K562 treated with DMSO at 1 percent for 12 hours (cell line): ENCODE measurements around the gene TRIM10. TPM values are rescaled to one million over a fixed set of nuclear protein-coding genes. Genes with fewer than 3 reads are reported as not detected.

Experiments used
- total RNA-seq: library from RNA; unstranded; fragments of 300-600 nt; gene quantifications from 2 replicates; pipeline ENCODE4 v1.2.3, GENCODE V29; 2022; ENCODE audit not compliant: insufficient read depth

The TRIM10 gene, protein sequence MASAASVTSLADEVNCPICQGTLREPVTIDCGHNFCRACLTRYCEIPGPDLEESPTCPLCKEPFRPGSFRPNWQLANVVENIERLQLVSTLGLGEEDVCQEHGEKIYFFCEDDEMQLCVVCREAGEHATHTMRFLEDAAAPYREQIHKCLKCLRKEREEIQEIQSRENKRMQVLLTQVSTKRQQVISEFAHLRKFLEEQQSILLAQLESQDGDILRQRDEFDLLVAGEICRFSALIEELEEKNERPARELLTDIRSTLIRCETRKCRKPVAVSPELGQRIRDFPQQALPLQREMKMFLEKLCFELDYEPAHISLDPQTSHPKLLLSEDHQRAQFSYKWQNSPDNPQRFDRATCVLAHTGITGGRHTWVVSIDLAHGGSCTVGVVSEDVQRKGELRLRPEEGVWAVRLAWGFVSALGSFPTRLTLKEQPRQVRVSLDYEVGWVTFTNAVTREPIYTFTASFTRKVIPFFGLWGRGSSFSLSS
- total RNA-seq, result not detected in 2 replicates

DNA sequence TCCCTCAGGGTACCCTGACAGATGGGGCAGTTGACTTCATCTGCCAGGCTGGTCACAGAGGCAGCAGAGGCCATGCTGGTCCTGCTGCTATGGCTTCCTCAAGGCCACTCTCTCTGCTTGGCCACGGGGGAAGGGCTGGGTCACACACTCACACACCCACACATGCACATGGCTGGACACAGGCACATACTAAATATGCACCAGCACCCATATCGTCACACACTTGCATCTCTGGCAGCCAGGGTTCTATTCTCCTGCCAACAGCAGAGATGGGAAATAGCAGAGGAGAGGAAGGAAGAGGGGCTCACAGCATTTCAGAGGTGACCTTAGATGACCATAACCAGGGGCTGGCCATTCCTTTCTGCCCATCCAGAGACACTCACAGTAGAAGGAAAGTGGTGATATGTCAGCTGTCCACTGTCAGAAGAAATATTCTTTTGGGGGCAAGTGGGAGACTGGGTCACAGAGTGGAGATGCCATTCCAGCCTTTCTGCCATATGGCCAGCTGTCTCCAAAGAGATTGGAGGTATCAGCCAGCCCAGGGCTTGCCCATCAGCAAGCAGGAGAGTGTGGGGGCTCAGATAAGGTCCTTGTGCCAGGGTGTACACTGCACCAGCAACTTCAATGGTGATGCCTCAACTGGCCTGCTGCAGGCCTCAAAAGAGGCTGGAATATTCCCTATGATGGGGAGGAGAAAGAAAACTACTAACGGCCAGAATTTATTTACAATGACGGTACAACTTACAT is at the start of gene TRIM10:
Gene TRIM10, minus strand, starts transcription at position 427 of the 747 bp plus-strand sequence. Its CDS starts 353 bp downstream, at position 74.

DNA sequence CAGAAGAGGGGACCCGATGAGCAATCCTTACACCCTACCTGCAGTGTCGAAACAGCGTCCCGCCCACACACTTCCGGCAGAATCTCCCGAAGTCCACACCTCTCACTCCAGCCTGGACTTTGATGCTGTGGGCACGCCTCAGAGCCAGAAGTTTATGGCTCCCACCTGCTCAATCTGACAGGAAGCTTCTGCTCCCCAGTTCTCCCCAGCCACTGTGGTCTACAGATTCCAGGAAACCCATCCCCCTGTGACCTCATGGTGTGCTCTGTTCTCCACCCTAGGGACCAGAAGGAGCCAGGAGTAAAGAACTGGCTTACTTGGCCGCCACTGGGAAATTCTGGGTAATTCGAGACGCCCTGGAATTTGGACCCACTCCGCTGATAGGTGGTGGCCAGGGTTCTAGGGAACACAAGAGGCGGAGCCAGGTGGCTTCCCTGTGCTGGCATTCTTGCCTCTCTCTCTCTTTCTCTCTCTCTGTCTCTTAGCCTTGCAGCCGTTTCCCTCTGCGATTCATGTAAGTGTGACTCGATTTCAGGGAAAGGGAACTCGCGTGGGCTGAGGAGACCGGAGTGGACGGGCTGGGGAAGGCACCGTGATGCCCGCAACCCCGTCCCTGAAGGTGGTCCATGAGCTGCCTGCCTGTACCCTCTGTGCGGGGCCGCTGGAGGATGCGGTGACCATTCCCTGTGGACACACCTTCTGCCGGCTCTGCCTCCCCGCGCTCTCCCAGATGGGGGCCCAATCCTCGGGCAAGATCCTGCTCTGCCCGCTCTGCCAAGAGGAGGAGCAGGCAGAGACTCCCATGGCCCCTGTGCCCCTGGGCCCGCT is 2.3 kb upstream of the TRIM10 start, which contains the start of gene TRIM15:
Gene TRIM15, plus strand, starts transcription at position 457 of the 828 bp plus-strand sequence. Its CDS starts 139 bp downstream, at position 596.

DNA sequence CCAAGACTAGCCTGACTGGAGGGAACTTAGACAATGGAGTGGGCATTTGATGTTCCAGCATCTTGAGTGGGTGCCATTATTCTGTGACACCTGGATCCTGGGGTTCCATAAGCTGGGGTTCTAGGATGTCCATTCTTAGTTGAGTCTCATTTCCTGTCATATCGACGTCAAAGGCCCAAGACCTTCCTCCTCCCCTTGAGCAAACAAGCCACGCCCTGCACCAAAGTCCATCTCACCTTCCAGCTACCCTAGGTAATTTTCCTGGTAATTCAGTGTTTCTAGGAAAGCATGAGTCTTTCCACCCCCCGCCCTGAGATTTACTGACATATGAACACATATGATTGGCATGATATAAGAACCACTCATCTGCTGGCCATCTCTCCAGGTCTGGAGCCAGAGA is 25.3 kb downstream of the TRIM10 start, which contains the start of gene TRIM40:
Gene TRIM40, plus strand, starts transcription at position 384 of the 400 bp plus-strand sequence. CDS start 897 bp downstream, outside the sequence.

DNA sequence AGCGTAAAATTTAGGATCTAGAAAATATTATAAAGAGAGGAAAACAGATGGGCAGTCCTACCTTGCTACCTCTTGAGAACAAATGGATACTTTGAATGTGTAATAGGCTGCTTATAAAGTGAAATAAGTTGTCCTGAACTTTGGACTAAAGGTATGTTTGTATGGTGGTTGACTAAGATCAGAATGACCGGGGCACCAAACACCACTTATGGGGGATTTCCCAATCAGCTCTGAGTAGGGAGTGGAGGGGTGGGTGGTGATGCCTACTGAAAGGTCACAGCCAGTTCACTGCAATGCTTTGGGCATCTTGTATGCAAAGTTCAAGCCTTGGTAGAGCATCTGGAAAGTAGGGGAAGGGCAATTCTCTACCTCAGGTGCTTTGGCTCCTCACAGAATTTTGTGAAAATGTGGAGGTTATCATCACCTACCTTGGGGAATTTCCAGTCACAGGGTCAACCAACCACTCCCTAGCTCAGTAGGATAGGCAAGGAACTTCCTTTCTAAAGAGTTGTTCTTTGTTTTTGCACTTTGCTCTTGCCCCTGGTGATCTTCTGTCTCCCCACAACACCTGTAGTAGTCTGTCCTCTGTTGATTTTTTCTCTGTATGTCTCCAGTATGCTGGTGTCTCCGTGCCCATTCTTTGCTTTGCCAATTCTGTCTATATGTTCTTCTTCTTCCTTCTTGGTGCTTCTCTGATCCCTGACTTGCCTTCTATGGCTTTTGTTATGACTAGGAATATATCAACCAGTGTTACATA is 47.8 kb downstream of the TRIM10 start, which contains the start of gene TRIM31:
Gene TRIM31, minus strand, starts transcription at position 88 of the 757 bp plus-strand sequence. CDS start 285 bp downstream, outside the sequence.

Other genes starting within 250 kb of the TRIM10 start
- gene HLA-A, start 218.7 kb downstream of the TRIM10 start, total RNA-seq, result not detected in 2 replicates
- 69.0 and 123 TPM in 2 replicates for gene POLR1H, start 99.9 kb downstream of the TRIM10 start, total RNA-seq
- gene PPP1R11, start 94.0 kb downstream of the TRIM10 start, total RNA-seq, result 36.4 and 54.0 TPM in 2 replicates
- 0.50 and 3.3 TPM in 2 replicates for gene RNF39, start 85.4 kb downstream of the TRIM10 start, total RNA-seq
- gene TRIM31, start 48.1 kb downstream of the TRIM10 start, total RNA-seq, result not detected in 2 replicates
- gene TRIM40, start 25.1 kb downstream of the TRIM10 start, total RNA-seq, result not detected in 2 replicates
- gene TRIM15, start 2.3 kb upstream of the TRIM10 start, total RNA-seq, result not detected in 2 replicates
- 6.0 and 13.3 TPM in 2 replicates for gene TRIM26, start 52.2 kb upstream of the TRIM10 start, total RNA-seq
- gene TRIM39, start 165.7 kb upstream of the TRIM10 start, total RNA-seq, result 6.4 and 16.2 TPM in 2 replicates
- gene RPP21, start 183.9 kb upstream of the TRIM10 start, total RNA-seq, result 237 and 358 TPM in 2 replicates